ENCODE measurements around the gene GLIPR2. TPM values are rescaled to one million over a fixed set of nuclear protein-coding genes. Genes with fewer than 3 reads are reported as not detected.

The GLIPR2 gene
- total RNA-seq, 1 donor from 2014 or later = 54.4 TPM

DNA sequence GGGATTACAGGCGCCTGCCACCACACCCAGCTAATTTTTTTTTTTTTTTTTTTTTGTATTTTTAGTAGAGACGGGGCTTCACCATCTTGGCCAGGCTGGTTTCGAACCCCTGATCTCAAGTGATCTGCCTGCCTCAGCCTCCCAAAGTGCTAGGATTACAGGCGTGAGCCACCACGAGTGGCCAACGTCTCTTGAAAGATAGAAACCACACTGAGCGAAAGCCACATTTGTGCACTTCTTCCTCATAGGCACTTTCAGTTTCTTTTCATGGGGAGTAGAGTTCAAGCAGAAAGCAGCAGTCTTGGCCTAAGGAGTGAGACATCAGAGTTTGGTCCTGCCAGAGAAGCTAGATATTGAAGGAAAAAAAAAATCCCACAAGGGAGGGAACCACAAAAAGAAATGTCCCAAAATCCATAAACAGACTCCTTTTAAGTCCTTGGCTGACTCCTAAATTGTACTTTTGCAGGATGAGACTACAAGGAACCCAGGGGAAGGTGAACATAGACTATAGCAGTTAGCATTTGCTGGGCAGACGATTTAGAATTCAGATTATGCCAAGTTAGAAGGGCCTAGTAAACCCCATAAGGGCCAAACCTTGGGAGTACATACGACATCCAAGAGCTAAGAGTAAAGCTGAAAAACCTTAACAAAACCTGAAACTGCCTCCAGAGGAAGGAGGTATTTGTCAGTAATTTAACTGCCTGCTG is 43.9 kb upstream of the GLIPR2 start:
- DNase-seq (ENCODE audit: low spot score in 2 of 2) = no peak
- Histone ChIP-seq H3K27ac (no peak overlapping the region), H3K4me3 (no peak overlapping the region), H3K4me1 (no peaks in the 10 kb centered on the region), H3K36me3 (no peaks in the 10 kb centered on the region), H3K9me3 (no peaks in the 10 kb centered on the region), H3K27me3 (no peaks in the 10 kb centered on the region)
- intact Hi-C loops (cut with DNase I) = no loop called here
- TF ChIP-seq, protein P1, sequence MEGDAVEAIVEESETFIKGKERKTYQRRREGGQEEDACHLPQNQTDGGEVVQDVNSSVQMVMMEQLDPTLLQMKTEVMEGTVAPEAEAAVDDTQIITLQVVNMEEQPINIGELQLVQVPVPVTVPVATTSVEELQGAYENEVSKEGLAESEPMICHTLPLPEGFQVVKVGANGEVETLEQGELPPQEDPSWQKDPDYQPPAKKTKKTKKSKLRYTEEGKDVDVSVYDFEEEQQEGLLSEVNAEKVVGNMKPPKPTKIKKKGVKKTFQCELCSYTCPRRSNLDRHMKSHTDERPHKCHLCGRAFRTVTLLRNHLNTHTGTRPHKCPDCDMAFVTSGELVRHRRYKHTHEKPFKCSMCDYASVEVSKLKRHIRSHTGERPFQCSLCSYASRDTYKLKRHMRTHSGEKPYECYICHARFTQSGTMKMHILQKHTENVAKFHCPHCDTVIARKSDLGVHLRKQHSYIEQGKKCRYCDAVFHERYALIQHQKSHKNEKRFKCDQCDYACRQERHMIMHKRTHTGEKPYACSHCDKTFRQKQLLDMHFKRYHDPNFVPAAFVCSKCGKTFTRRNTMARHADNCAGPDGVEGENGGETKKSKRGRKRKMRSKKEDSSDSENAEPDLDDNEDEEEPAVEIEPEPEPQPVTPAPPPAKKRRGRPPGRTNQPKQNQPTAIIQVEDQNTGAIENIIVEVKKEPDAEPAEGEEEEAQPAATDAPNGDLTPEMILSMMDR (IDR thresholded peaks at IDR 0.05) = no peak

DNA sequence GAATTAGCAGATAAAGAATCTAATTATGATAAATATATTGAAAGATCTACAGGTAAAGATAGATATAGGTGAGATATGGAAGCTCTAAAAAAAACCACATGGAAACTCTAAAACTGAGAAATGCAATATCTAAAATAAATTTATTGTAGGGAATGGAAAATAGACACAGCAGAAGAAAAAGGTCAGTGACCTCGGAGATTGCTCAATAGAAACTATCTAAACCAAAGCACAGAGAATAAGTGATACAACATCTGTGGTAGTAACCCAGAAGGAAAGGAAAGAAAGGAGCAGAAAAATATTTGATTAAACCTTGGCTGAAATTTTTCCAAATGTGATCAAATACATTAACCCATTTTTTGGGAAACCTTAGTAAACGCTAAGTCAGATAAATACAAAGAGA is 43.1 kb upstream of the GLIPR2 start:
- Histone ChIP-seq H3K4me3 (no peak overlapping the region), H3K4me1 (no peaks in the 10 kb centered on the region), H3K36me3 (no peaks in the 10 kb centered on the region), H3K9me3 (no peaks in the 10 kb centered on the region), H3K27me3 (no peaks in the 10 kb centered on the region), H3K27ac (no peak overlapping the region)
- TF ChIP-seq, protein P1 (IDR thresholded peaks at IDR 0.05) = no peak
- intact Hi-C loops (cut with DNase I) = no loop called here
- DNase-seq (ENCODE audit: low spot score in 2 of 2) = no peak

DNA sequence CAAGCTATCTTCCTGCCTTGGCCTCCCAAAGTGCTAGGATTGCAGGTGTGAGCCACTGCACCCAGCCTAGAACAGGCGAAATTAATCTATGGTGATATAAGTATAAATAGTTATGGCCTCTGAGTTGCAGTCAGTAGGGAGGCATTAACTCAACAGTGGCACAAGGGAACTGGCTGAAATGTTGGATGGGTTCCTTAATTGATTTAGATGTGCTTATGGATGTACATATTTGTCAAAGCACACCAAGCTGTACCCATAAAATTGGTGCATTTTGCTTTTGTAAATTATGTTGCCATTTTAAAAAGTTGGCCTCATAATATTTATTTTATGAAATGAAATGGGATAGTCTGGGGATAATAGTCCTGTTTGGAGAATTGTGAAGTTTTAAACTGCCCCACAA is 36.8 kb upstream of the GLIPR2 start:
- intact Hi-C loops (cut with DNase I) = loop anchor here (10.0 kb wide), 2 partner anchors 145 to 225 kb away; partner anchors contain the start of gene OR2S2
- Histone ChIP-seq H3K4me1 (no peaks in the 10 kb centered on the region), H3K27me3 (no peaks in the 10 kb centered on the region), H3K27ac (no peak overlapping the region), H3K4me3 (no peak overlapping the region), H3K36me3 (peaks cover 0 to 3% of the 10 kb centered on the region in 2 donors), H3K9me3 (no peaks in the 10 kb centered on the region)
- TF ChIP-seq, protein P1 (IDR thresholded peaks at IDR 0.05) = no peak
- DNase-seq (ENCODE audit: low spot score in 2 of 2) = no peak

DNA sequence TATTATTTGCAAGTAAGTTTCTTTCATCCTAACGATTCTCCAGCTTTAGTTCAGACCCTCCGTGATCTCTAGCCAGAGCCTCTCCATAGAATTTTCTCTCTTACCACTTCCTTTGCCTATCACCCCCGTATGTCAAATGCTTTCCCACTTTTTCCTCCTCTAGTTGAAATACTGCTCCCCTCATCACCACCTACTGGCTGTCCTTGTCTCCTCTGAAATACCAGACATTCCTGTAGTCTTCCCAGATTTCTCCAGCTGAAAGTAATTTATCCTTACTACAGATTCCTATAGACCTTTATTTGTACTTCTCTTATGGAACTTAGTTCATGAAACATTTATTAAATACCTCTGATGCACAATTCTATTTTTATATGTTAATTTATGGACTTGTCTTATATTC is 36.0 kb upstream of the GLIPR2 start:
- intact Hi-C loops (cut with DNase I) = loop anchor here (10.0 kb wide), 2 partner anchors 146 to 224 kb away; partner anchors contain the start of gene OR2S2

DNA sequence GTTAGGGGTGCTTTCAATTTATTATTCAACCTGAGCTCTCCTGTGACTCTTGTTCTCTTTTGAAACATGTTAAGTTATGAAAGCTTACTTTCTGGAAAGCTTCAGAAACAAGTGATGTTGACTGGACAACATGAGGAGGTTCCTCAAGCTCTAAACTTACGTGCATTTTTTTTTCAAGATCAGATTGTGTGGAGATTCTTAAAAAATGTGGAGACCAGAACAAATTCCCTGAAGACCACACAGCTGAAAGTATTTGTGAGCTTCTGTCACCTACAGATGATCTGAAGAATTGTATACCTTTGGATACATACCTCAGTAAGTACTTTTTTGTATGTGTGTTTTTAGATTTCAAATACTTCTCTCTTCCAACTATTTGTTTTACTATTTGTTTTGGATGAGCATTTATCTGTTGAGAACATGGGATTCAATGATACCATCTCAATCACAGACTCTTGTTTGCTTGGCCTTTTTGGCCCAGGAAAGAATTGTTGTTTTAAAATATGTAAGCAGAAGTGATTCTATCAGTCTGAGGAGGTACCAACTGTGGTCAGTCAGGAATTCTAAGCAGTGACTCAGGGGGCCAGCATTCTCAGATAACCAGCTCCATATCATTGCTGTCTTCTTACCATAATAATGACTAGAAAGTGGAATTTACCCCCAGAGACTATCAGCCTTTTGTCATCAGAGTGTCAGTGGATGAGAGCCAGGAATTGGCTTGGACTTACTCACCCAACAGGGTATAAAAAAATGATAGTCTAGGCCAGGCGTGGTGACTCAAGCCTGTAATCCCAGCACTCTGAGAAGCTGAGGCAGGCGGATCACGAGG is 34.4 kb upstream of the GLIPR2 start:
- Histone ChIP-seq H3K9me3 (no peaks in the 10 kb centered on the region), H3K36me3 (peaks cover 0 to 3% of the 10 kb centered on the region in 2 donors), H3K27ac (peak overlapping the region; percentile 31 to 57), H3K4me1 (no peaks in the 10 kb centered on the region), H3K27me3 (no peaks in the 10 kb centered on the region), H3K4me3 (no peak overlapping the region)
- intact Hi-C loops (cut with DNase I) = loop anchor here (10.0 kb wide), 2 partner anchors 147 to 223 kb away; partner anchors contain the start of gene OR2S2
- peak in 1 of 2 donors; percentile 68 for DNase-seq (ENCODE audit: low spot score in 2 of 2)
- TF ChIP-seq, protein P1 (IDR thresholded peaks at IDR 0.05) = no peak

More for the DNA sequence above, 36.0 kb upstream of the GLIPR2 start:
- Histone ChIP-seq H3K9me3 (no peaks in the 10 kb centered on the region), H3K36me3 (peaks cover 0 to 3% of the 10 kb centered on the region in 2 donors), H3K4me3 (no peak overlapping the region), H3K27ac (no peak overlapping the region), H3K4me1 (no peaks in the 10 kb centered on the region), H3K27me3 (no peaks in the 10 kb centered on the region)
- TF ChIP-seq, protein P1 (IDR thresholded peaks at IDR 0.05) = no peak
- DNase-seq (ENCODE audit: low spot score in 2 of 2) = no peak
